Islet of Langerhans (tissue), 1 donor: ENCODE results near the gene CRY2.
"Not testable (repeated sequence)": the region's sequence is repeated elsewhere in the genome, so short reads cannot be mapped to it uniquely, and the experiment has no call there.

Experiments
- FAIRE-seq: peaks from one replicate; lab custom pipeline; 2011; peaks lifted over from hg19 to GRCh38; lab: Jason Lieb, UNC

The CRY2 gene

GRCh38 chr11:45899448-45900174 is 52.3 kb downstream of the CRY2 start:
- peak; percentile 65 for FAIRE-seq

GRCh38 chr11:45900175-45900800 is 53.0 kb downstream of the CRY2 start:
- FAIRE-seq = not testable (repeated sequence)

DNA sequence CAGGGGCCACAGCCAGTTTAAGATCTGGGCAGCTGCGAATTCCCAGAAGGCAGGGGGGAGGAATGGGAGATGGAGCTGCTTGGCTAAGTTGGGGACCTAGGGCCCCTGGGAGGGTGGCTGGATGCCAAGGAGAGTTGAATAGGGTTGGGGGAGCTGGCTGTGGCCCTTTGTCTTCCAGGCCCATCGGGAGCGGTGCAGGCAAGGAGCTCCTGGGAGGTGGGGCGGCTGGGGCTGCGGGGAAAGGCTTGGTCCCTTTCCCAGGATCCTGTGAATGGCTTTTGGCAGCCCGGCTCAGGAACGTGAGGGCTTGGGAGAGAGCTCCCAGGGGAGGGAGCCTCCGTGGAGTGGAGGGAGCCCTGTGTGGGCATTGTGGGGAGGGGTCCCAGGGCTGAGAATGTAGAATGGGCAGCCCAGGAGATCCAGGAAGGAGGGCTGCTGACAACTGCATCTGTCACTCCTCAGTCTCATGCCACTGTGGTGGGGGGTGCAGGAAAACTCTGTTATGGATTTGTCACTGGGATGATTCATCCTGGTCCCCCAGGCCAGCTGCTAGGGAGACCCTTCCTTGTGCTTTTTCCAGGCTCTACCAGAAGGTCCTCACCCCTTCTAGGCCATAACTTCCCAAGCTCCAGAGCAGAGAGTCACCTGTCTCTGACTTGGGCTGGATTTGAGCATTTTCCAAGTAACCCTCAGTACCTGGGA is 53.8 kb downstream of the CRY2 start:
- no peak for FAIRE-seq

DNA sequence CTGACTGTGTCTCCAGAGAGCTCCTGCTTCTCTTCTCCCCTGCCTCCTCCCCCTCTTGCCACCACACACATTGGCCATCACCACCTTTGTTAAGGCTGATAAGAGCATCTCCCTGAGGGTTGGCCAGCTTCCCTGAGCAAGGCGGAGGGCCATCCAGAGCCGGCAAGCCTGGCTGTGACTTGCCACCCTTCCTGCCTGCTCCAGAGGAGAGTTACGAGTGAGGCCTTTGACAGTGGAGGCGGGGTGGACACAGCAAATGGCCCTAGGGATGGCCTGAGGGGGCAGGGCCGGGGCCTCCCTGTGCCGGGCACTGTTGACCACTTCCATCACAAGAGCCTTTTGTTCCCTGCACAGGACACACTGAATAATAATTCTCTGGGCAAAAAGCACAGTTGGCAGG is 54.4 kb downstream of the CRY2 start:
- no peak for FAIRE-seq

GRCh38 chr11:45902452-45903380 is 55.4 kb downstream of the CRY2 start:
- FAIRE-seq = no peak

GRCh38 chr11:45904309-45904915 is 57.1 kb downstream of the CRY2 start:
- no peak for FAIRE-seq

- FAIRE-seq = no peak
Observed at GRCh38 chr11:45905095-45905494, 57.8 kb downstream of the CRY2 start.

GRCh38 chr11:45905576-45905975 is 58.3 kb downstream of the CRY2 start:
- not testable (repeated sequence) for FAIRE-seq

DNA sequence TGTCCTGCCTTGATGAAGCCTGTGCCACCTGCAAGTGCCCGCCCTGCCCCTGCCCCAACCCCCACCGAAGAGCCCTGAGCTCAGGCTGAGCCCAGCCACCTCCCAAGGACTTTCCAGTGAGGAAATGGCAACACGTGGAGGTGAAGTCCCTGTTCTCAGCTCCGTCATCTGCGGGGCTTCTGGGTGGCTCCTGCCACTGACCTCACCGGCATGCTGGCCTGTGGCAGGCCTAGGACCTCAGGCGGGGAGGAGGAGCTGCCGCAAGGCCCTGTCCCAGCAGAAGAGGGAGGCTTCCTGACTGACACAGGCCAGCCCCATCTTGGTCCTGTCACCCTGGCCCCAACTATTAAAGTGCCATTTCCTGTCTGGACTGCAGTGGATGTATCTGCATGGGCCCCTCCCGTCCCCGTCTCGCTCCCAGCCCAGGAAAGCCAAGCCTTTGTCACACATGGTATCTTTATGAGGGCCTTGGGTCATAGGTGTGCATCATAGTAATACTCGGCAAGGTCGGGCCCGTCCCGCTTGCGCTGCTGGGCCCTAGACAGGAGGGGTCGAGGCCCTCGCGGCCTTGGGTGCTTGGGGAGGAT is 58.9 kb downstream of the CRY2 start:
- no peak for FAIRE-seq

DNA sequence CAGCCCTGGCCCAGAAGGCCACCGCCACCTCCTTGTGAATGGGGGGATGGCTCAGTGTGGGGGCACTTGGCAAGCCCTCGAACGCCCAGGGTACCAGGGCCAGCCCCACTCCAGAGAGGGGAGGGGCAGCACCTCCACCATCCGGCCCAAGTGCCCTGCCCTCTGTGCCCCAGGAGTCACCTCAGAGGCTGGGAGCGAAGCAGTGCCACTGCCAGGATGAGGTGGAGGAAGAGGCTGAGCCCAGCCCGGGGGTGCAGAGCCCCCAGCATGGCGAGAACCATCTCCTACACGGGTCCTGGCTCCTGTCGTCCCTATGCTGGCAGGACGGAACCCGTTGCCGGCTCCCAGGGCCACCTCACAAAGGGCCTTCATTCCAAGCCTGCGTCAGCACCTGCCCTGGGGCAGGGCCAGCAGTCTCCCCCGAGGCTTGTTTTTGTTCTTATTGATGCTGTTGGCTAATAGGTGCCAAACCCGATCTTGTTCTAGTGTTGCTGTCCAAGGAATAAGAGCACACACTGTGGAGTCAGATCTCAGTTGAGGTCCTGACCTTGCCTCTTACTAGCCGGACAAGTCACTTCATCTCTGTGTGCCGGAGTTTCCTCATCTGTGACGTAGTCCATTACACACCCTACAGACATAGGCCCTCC is 59.8 kb downstream of the CRY2 start, which contains the start of gene FREY1:
FREY1 (minus strand) TSS at position 307 of the 647 bp plus-strand sequence; CDS start at position 281, 26 bp downstream.
- no peak for FAIRE-seq

DNA sequence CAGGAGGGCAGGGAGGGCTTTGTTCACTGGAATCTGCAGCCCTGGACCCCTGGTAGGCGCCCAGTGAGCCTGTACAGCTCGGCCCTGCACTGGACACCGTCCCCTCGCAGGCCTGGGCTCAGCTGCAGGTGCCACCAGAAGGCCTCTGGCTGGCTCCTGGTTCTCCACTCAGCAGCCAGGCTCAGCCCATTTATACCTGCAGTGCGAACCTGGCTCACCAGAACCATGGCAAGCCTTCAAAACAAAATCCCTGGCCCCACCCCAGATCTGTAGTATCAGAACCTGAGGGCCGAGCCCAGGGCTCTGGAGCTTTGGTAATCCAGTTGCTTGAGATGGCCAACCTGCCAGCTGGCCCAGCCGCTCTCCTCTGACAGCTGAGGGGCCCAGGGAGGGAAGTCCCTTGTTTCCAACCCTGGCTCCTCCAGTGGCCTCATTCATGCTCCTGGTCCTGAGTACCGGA is 60.7 kb downstream of the CRY2 start:
- FAIRE-seq = no peak

DNA sequence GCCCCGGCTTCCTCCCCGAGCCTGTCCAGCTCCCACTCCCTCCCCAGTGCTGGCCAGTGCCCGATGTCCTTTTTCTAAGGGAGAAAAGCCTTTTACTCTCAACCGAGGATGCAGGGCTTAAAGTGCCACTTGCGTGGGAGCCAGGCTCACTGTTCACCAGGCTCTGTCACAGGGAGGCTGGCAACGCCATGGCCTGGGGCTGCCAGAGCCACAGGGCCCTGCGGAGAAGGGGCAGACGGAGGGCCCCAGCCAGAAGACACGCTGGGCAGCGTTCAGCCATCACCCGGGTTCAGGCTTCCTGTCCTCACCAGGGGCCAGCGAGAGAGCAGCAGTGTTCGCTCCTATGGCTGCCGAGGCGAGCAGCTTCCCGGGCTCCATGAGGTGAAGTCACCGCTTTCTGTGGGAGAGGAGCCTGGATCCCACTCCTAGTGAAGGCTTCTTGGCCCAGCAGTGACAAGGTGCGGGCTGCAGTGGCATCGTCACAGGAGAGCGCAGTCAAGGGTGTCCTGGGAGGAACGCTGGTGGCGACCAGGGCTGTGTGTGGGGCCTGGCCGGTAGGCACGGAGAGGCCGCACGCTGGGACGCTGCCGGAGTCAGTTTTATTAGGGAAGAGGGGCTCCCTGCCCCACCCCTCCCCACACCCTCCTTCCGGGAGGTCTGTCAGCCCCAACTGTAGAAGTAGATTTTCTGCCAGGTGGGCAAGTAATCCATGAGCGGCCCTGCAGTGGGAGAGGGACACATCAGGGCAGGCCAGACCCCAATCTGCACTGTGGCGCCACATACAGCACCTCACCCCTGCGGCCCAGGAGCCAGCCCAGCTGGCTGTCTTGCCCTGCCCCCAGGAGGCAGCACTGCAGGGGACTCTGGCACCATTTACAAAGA is 62.6 kb downstream of the CRY2 start:
- FAIRE-seq = no peak

- FAIRE-seq = no peak
Observed at GRCh38 chr11:45910623-45911022, 63.3 kb downstream of the CRY2 start.

GRCh38 chr11:45913514-45913913 is 66.2 kb downstream of the CRY2 start:
- no peak for FAIRE-seq

DNA sequence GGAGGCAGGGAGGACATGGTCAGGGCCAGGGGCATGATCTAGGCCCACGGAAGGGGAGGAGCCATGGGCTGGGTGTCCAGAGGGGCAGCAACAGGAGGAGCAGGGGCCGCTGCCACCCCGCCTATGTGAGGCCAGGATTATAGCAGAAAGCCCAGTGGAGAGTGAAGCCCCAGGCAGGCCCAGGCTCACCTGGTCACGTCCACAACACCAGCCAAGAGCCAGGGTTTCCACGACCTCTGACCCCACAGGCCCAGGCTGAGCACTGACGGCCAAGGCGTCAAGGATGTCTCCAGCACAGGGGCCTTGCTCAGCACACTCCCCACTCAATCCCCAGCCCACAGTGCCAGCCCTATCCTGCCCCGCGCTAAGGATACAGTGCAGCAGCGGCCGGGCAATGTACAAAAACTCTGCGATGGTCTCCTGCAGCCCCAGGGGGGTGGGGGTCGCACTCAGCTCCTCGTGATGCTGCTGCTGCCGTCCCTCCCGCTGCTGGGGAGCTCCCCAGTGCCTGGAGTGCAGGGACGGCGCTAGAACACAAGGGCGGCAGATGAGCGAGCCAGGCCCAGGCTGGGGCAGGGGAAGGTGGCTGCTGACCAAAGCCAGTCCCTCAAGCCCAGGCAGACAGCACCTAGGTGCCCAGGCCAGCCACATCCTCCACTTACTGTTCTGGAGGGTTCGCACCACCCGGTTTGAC is 66.8 kb downstream of the CRY2 start:
- FAIRE-seq = no peak

GRCh38 chr11:45915446-45915845 is 68.2 kb downstream of the CRY2 start:
- FAIRE-seq = no peak

DNA sequence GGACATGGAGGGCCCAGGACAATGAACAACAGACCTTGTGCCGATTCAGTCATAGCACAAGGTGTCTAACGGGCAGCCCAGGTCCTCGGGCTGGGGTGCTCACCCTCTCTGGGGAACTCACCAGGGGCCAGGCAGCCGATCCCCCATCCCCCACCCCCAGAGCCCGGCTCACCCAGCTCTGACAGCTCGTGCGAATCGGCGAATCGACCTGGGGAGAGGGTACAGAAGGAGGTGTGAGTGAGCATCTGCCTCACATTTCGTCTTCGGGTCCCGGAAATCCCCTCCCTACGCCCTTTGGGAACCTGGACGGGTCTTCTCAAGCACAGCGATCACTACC is 70.0 kb downstream of the CRY2 start:
- no peak for FAIRE-seq

DNA sequence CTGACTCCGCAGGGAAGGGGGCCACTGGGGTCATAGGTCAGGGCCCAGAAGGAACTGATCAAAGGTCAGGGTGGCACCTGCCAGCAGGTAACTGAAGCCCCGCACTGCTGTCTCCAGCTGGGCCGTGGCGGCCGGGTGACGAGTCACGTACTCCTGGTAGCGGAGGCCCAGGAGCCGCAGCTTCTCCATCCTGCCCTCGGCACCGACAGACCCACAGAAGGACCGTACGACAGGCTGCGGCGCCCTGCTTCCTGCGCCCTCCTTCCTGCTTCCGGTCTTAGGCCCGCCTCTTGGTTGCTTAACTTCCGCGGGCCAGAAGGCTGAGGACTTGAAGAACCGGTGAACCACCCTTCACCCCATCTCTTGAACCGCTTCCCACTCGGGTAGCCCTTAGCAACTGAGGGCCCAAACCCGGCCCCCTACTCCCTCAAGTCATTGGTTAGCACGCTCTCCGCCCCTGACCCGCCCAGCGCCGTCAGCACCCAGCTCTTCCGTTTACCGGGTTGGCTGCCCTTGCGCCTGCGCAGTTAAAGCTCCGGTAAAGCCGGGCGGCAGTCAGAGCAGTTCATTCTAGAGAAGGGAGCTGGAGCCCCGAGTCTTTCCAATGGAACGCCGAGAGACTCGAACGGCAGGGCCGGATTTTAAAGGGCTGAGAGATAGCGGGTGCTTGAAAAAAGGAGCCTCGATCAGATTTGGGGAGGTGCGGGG is 70.5 kb downstream of the CRY2 start, which contains the start of gene PEX16:
PEX16 (minus strand) TSS at position 255 of the 708 bp plus-strand sequence; CDS start at position 189, 66 bp downstream.
- FAIRE-seq = peak; percentile 41
